ENCODE measurements around the gene C14orf180.

Gene C14orf180

DNA sequence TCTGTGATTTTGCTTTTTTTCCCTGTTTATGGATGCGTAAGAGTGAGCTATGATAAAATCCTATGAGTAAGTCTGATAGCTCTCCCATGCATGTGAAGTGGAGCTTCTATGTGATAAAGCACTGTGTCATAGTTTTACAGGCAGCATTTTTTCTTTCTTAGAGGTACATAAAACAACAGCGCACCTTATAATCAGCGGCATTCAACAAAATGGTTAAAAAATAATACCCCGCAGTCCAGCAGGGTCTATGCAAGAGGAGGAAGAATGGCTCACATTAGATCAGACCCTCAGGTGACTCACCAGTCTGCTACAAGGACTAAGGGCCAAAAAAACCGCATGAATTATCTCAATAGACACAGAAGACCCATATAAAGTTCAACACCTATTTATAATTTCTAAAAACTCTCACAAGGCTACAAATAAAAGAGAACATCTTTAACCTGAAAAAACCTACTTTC is 58.0 kb downstream of the C14orf180 start:
- ChIA-PET POLR2A (no interaction called here), CTCF (interaction anchor here (0.5 to 0.7 kb wide), 3 partner anchors 9 to 442 kb away, joined by 3 to 4 read pairs (median 3); no protein-coding TSS in a partner anchor)
- Histone ChIP-seq H3K27ac (ENCODE audit: extremely low read depth, low read depth, low read length) (no peak overlapping the region), H3K4me1 (ENCODE audit: control insufficient read depth, insufficient read depth, low read length) (peaks cover 7% of the 10 kb centered on the region; the same call in 1 of the 2 replicates), H3K36me3 (ENCODE audit: control insufficient read depth in 2 of 2, insufficient read depth in 1 of 2, low read length in 2 of 2) (no peaks in the 10 kb centered on the region), H3K4me3 (ENCODE audit: low read depth, low read length) (no peak overlapping the region), H3K9me3 (ENCODE audit: control insufficient read depth, insufficient read depth, low read depth, low read length) (no peaks in the 10 kb centered on the region)
- TF ChIP-seq SP7 (tag by site-specific recombination; IDR thresholded peaks at IDR 0.05) = peak; percentile 54; the same call in 1 of the 2 replicates
- TF ChIP-seq ZNF133 (tag by site-specific recombination; IDR thresholded peaks at IDR 0.05) = no peak
- TF ChIP-seq ZNF112 (tag by site-specific recombination; IDR thresholded peaks at IDR 0.05) = no peak
- TF ChIP-seq ZFP37 (tag by site-specific recombination; IDR thresholded peaks at IDR 0.05) = no peak
- TF ChIP-seq MEIS1 (CRISPR knock-in tag; IDR thresholded peaks at IDR 0.05; ENCODE audit: borderline replicate concordance) = no peak
- TF ChIP-seq ZEB2 (tag by site-specific recombination; IDR thresholded peaks at IDR 0.05) = no peak
- TF ChIP-seq ZNF596 (tag by site-specific recombination; IDR thresholded peaks at IDR 0.05) = no peak

DNA sequence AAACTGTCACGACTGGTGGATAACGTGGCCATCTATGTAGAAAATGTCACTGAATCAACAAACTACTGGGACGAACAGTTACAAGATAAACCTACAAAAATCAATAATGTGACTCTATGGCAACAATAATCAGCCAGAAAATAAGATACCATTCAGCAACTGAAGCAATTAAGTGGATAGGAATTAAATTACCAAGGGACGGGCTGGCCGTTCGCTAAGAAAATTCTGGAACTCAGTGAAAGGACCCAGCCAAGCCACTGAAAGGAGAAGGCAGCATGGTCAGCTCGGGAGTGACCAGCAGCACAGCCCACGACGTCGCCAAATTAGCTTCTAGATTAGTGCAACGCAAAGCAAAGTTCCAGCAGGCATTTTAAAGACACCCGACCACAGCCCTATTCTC is 58.6 kb downstream of the C14orf180 start:
- TF ChIP-seq ZNF169 (tag by site-specific recombination; IDR thresholded peaks at IDR 0.05) (no peak), ZNF555 (tag by site-specific recombination; conservative IDR thresholded peaks at IDR 0.05) (no peak), PRDM6 (tag by site-specific recombination; IDR thresholded peaks at IDR 0.05) (peak; percentile 42; the same call in 1 of the 2 replicates), ZNF335 (tag by site-specific recombination; conservative IDR thresholded peaks at IDR 0.05) (peak; percentile 92), ZBTB20 (tag by site-specific recombination; IDR thresholded peaks at IDR 0.05) (no peak)
- no peaks in the 10 kb centered on the region for H3K36me3 ChIP-seq (ENCODE audit: control insufficient read depth in 2 of 2, insufficient read depth in 1 of 2, low read length in 2 of 2)
- no peak overlapping the region for H3K27ac ChIP-seq (ENCODE audit: extremely low read depth, low read depth, low read length)
- peaks cover 7% of the 10 kb centered on the region; the same call in 1 of the 2 replicates for H3K4me1 ChIP-seq (ENCODE audit: control insufficient read depth, insufficient read depth, low read length)
- POLR2A ChIA-PET = no interaction called here
- H3K4me3 ChIP-seq (ENCODE audit: low read depth, low read length) = no peak overlapping the region
- CTCF ChIA-PET = interaction anchor here (0.6 to 0.8 kb wide), 5 partner anchors 147 to 1053 kb away, joined by 3 to 5 read pairs (median 3); no protein-coding TSS in a partner anchor
- H3K9me3 ChIP-seq (ENCODE audit: control insufficient read depth, insufficient read depth, low read depth, low read length) = no peaks in the 10 kb centered on the region

- CTCF ChIA-PET = interaction anchor here (0.6 to 1.1 kb wide), 2 partner anchors 75 to 561 kb away, joined by 3 read pairs; no protein-coding TSS in a partner anchor
- TF ChIP-seq FEZF1 (tag by site-specific recombination; IDR thresholded peaks at IDR 0.05) (no peak), ZNF175 (tag by site-specific recombination; IDR thresholded peaks at IDR 0.05) (no peak), ZNF433 (tag by site-specific recombination; IDR thresholded peaks at IDR 0.05; ENCODE audit: low read depth) (no peak), ZNF501 (tag by site-specific recombination; IDR thresholded peaks at IDR 0.05) (no peak), OSR2 (tag by site-specific recombination; IDR thresholded peaks at IDR 0.05) (no peak), BCL11A (tag by site-specific recombination; IDR thresholded peaks at IDR 0.05; ENCODE audit: low read depth) (no peak), ZNF626 (tag by site-specific recombination; IDR thresholded peaks at IDR 0.05) (no peak), ZNF677 (tag by site-specific recombination; IDR thresholded peaks at IDR 0.05) (no peak)
- TF ChIP-seq, protein P1, sequence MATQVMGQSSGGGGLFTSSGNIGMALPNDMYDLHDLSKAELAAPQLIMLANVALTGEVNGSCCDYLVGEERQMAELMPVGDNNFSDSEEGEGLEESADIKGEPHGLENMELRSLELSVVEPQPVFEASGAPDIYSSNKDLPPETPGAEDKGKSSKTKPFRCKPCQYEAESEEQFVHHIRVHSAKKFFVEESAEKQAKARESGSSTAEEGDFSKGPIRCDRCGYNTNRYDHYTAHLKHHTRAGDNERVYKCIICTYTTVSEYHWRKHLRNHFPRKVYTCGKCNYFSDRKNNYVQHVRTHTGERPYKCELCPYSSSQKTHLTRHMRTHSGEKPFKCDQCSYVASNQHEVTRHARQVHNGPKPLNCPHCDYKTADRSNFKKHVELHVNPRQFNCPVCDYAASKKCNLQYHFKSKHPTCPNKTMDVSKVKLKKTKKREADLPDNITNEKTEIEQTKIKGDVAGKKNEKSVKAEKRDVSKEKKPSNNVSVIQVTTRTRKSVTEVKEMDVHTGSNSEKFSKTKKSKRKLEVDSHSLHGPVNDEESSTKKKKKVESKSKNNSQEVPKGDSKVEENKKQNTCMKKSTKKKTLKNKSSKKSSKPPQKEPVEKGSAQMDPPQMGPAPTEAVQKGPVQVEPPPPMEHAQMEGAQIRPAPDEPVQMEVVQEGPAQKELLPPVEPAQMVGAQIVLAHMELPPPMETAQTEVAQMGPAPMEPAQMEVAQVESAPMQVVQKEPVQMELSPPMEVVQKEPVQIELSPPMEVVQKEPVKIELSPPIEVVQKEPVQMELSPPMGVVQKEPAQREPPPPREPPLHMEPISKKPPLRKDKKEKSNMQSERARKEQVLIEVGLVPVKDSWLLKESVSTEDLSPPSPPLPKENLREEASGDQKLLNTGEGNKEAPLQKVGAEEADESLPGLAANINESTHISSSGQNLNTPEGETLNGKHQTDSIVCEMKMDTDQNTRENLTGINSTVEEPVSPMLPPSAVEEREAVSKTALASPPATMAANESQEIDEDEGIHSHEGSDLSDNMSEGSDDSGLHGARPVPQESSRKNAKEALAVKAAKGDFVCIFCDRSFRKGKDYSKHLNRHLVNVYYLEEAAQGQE (tag by site-specific recombination; IDR thresholded peaks at IDR 0.05) = no peak
- TF ChIP-seq, protein P2, sequence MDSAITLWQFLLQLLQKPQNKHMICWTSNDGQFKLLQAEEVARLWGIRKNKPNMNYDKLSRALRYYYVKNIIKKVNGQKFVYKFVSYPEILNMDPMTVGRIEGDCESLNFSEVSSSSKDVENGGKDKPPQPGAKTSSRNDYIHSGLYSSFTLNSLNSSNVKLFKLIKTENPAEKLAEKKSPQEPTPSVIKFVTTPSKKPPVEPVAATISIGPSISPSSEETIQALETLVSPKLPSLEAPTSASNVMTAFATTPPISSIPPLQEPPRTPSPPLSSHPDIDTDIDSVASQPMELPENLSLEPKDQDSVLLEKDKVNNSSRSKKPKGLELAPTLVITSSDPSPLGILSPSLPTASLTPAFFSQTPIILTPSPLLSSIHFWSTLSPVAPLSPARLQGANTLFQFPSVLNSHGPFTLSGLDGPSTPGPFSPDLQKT (IDR thresholded peaks at IDR 0.05; ENCODE audit: borderline replicate concordance, low read depth, low read length) = no peak
- no peak overlapping the region for H3K4me3 ChIP-seq (ENCODE audit: low read depth, low read length)
- H3K9me3 ChIP-seq (ENCODE audit: control insufficient read depth, insufficient read depth, low read depth, low read length) = no peaks in the 10 kb centered on the region
- no peak overlapping the region for H3K27ac ChIP-seq (ENCODE audit: extremely low read depth, low read depth, low read length)
- H3K36me3 ChIP-seq (ENCODE audit: control insufficient read depth in 2 of 2, insufficient read depth in 1 of 2, low read length in 2 of 2) = no peaks in the 10 kb centered on the region
- POLR2A ChIA-PET = no interaction called here
- peaks cover 7% of the 10 kb centered on the region; the same call in 1 of the 2 replicates for H3K4me1 ChIP-seq (ENCODE audit: control insufficient read depth, insufficient read depth, low read length)
Observed at GRCh38 chr14:104638927-104639450, 59.4 kb downstream of the C14orf180 start.
